Ovary (tissue), 3 donors: ENCODE data around the gene PCNX1.

Experiments used
- CTCF ChIP-seq, 3 donors: fragments of 450-650 bp in 2 of 3; fragments of 200-600 bp in 1 of 3; IDR thresholded peaks; one replicate each; pipeline versions ENCODE4 v1.5.1 to v1.8.0; 2016 to 2022; ENCODE audit warnings: antibody characterized with exemption in 3 of 3, mild to moderate bottlenecking in 1 of 3
- EP300 ChIP-seq: sonication (generic); formaldehyde crosslinking; IDR thresholded peaks from one replicate; pipeline ENCODE4 v1.6.1; 2017; ENCODE audit warnings: antibody characterized with exemption
- donor health status: DM: no; HTN: no; CAD: no.

- TF ChIP-seq EP300 (no peak), CTCF (IDR thresholded peaks at IDR 0.05) (no peak)
These were observed 48.6 kb upstream of the PCNX1 start for GRCh38 chr14:70858641-70859040.
